Urinary bladder (tissue), 4 donors: ENCODE data around the gene CEP85L. TPM values are rescaled to one million over a fixed set of nuclear protein-coding genes. Genes with fewer than 3 reads are reported as not detected.

ENCODE experiments used
- DNase-seq: peaks from one replicate; pipeline ENCODE4 v3.0.0-alpha.2; 2015; ENCODE audit errors: extremely low spot score
- H3K27ac ChIP-seq: one replicate; pipeline ENCODE4 v1.5.1; 2013; ENCODE audit warnings: low read depth, mild to moderate bottlenecking, moderate library complexity
- H3K36me3 ChIP-seq: one replicate; pipeline ENCODE4 v1.6.1; 2013; ENCODE audit warnings: mild to moderate bottlenecking, moderate library complexity; ENCODE audit not compliant: insufficient read depth
- H3K4me1 ChIP-seq: one replicate; pipeline ENCODE4 v1.6.1; 2013; ENCODE audit warnings: mild to moderate bottlenecking, moderate library complexity; ENCODE audit not compliant: insufficient read depth
- H3K4me3 ChIP-seq: one replicate; pipeline ENCODE4 v1.5.1; 2013; ENCODE audit warnings: low read depth, low read length
- WGBS: extraction: QIAGEN DNeasy Blood & Tissue Kit; methylation state at CpG from one replicate; pipeline ENCODE4 v1.1.7; 2013; 5-methylcytosine and 5-hydroxymethylcytosine counted together
- polyA plus RNA-seq: library from polyadenylated mRNA; stranded (reverse); fragments of 200-250 nt; gene quantifications from one replicate; pipeline ENCODE4 v1.2.3, GENCODE V29; 2013
- total RNA-seq: library from RNA; depleted of rRNA; stranded (reverse); fragments of >200 nt; gene quantifications from one replicate; pipeline ENCODE4 v1.2.3, GENCODE V29; 2014
- donor health status: healthy with polysubstance abuse.
- donor health status: healthy.

Gene CEP85L
- total and polyA plus RNA-seq, 2 donors, result 7.8 to 73.4 TPM

DNA sequence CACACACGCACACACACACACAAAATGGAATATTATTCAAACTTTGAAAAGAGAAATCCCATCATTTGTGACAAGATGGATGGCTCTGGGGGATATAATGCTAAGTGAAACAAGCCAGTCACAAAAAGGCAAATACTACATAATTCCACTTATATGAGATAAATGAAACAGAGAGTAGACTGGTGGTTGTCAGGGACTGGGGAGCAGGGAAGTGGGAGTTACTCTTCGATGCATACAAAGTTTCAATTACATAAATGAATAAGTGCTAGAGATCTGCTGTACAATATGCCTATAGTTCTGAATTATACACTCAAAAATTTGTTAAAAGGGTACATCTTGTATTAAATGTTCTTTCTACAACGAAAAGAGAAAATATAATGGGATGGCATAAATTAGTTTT, 161.4 kb downstream of the CEP85L start:
- Histone ChIP-seq H3K27ac (no peak overlapping the region), H3K4me3 (no peak overlapping the region), H3K4me1 (no peaks in the 10 kb centered on the region), H3K36me3 (peaks cover 4% of the 10 kb centered on the region)
- DNase-seq, result no peak
- 94% methylated on average over 3 of the region's 3 CpGs for WGBS

DNA sequence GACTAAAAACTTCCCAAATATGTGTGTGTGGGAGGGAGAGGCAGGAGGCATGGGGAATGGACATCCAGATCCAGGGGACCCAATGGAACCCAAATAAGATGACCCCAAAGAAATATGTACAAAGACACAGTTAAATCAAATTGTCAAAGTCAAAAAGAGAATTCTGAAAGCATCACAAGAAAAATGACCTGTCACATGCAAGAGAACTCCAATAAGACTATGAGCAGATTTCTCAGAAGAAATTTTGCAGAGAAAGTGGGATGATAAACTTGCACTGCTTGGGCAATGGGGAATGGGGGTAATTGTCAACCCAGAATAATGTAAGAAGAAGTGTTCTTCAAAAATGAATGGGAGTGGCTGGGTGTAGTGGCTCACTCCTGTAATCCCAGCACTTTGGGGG, 162.8 kb downstream of the CEP85L start:
- Histone ChIP-seq H3K4me3 (no peak overlapping the region), H3K4me1 (no peaks in the 10 kb centered on the region), H3K36me3 (peaks cover 4% of the 10 kb centered on the region), H3K27ac (no peak overlapping the region)
- DNase-seq, result no peak

DNA sequence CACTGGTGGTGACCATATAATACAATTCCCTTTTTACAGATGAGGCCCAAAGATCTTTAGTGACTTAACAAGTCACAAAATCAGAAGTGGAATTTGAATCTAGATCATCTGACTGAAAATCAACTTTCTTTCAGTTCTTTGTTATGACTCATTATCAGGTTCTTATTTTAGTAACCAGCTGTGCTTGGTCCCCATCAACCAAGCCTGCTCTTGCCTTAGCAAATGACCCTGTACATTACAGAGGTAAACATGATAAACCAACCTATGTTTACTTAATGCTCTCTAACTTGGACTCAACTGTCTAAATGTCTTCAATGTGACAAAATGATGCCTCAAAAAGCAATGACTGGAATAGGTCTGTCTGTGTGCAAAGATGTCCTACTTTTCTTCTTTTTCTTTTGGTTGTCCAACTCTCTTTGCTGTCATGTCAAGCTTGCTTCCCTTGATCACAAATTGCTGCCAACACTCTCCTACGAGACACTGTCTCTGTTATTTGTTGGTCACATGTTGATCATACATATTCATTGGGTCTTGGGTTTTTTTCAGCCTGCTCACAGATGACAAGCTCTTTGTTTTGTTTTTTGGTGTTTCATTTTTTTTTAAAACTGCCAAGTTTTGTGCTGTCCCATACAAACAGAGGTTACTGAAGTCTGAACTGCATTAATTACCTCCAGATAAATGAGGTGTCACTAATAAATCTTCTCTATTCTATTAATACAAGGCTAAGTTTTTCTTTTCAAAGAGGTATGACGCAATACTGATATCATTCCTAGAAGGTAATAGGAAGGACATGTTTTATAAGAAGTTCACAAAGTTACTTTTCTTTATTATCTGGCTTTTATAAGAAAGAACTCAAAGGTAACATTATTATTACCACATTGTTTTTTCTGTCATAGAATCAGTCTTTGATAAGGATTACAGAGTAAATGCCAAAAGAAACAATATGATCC, 165.5 kb downstream of the CEP85L start:
- Histone ChIP-seq H3K27ac (no peak overlapping the region), H3K4me3 (no peak overlapping the region), H3K36me3 (peaks cover 4% of the 10 kb centered on the region), H3K4me1 (no peaks in the 10 kb centered on the region)
- DNase-seq, result no peak
- 92% methylated on average over 2 of the region's 2 CpGs for WGBS

DNA sequence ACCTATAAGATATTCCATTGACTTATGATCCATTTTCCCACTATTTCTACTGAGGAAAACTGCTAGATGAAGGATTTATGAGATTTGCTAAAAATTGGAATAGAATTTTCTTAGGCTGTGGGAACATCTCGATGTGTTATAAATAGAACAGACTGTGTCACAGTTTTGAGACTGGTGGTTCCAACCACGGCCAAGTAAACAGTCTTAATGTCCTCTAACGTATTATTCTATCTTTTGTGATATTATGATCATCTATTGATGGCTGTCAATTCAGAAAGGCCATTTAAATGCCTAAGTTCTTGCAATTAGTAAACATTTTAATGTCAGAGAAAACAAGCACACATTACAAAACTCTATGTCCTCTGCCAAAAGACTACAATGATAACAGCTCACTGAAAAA, 174.8 kb downstream of the CEP85L start:
- H3K27ac ChIP-seq, result no peak overlapping the region
- H3K4me1 ChIP-seq, result no peaks in the 10 kb centered on the region
- WGBS, result 71% methylated on average over 3 of the region's 3 CpGs

DNA sequence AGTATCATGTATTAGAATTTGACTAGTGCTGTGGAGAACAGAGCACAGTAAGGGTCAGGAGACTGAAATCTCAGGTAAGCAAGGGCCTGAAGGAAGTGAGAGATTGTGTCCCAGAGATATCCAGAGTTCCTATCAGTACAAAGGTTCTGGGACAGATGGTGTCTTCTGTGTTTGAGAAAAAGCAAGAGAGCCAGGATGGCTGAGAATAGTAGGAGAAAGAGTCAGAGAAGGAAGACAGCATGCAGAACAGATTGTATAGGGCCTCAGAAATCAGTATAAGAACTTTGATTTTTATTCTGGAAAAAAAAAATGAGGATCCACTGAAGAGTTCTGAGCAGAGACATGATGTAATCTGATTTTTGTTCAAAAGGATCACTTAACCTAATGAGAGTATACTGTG, 178.1 kb downstream of the CEP85L start:
- no peak overlapping the region for H3K27ac ChIP-seq

More for the DNA sequence above, 174.8 kb downstream of the CEP85L start:
- Histone ChIP-seq H3K36me3 (peaks cover 2% of the 10 kb centered on the region), H3K4me3 (no peak overlapping the region)
- DNase-seq, result no peak

DNA sequence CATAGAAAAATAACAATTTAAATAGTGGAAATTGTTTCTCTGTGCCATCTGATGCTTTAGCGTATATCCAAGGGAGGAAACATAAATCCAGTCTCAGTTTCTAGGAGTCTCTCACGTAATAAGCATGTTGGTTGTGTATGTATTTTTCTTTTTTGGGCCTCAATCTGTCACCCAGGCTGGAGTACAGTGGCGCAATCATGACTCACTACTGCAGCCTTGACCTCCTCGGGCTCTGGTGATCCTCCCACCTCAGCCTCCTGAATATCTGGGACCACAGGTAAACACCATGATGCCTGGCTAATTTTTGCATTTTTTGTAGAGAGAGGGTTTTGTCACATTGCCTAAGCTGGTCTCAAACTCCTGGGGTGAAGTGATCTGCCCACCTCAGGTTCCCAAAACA, 181.9 kb downstream of the CEP85L start:
- Histone ChIP-seq H3K4me3 (no peak overlapping the region), H3K27ac (no peak overlapping the region), H3K36me3 (peaks cover 4% of the 10 kb centered on the region), H3K4me1 (no peaks in the 10 kb centered on the region)
- no peak for DNase-seq
- 97% methylated on average over 4 of the region's 4 CpGs for WGBS

More for the DNA sequence above, 178.1 kb downstream of the CEP85L start:
- no peak for DNase-seq
- Histone ChIP-seq H3K4me3 (no peak overlapping the region), H3K36me3 (peaks cover 2% of the 10 kb centered on the region), H3K4me1 (no peaks in the 10 kb centered on the region)

DNA sequence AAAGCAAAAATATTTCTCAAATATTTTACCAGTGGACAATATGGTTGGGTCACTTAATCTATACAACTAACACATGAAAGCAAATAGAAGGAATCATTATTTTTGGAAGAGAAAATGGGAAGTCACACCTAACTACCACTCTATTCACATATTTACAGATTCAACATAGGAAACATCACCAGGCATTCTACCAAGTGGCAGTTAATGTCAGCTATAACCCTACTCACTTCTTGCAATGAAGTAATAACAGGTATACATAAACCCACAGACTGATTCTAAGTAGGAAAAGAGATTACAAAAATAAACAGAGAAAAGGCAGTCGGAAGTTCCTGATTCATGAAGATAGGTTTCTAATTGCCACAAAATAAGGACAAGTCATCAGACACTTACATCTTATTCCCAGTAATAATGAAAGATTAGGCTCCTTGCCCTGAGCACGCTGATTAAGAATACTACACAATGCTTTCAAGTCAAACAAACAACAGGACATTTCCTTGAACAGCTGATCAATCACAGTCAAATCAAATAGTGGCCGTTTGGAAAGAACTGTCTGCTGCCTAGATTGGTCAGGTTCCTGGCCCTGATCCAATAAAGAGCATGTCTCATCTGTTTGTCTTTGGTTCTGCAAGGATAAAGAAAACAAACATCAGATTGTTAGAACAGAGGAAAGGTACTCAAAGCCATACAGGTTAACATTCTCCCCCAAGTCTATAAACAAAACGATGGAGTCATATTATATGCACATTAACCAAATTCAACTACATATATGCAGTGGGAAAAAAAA, 182.5 kb downstream of the CEP85L start:
- H3K4me1 ChIP-seq, result no peaks in the 10 kb centered on the region
- no peak overlapping the region for H3K4me3 ChIP-seq
- H3K36me3 ChIP-seq, result peaks cover 4% of the 10 kb centered on the region
- no peak overlapping the region for H3K27ac ChIP-seq
- no peak for DNase-seq
- 57% methylated on average over 4 of the region's 4 CpGs for WGBS

DNA sequence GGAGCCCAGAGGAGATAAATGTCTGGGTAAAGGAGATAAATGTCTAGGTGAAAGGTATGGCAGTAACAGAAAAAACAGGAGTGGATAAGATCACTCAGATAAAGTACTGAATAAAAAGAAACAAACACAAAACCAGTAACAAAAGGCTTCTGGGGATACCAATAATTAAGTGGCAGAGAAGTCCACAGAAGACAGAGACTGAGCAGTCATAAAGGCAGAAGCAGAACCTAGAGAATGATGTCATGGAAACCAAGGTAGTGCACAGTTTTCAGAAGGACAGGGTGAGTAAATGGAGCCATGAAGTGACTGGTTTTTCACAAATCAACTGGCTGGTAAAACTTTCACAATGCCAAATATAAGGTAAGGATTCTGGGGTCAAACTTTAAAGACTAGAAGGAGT, 184.2 kb downstream of the CEP85L start:
- H3K27ac ChIP-seq, result no peak overlapping the region
- H3K4me3 ChIP-seq, result no peak overlapping the region
- H3K4me1 ChIP-seq, result no peaks in the 10 kb centered on the region
- H3K36me3 ChIP-seq, result peaks cover 2% of the 10 kb centered on the region
- no peak for DNase-seq

DNA sequence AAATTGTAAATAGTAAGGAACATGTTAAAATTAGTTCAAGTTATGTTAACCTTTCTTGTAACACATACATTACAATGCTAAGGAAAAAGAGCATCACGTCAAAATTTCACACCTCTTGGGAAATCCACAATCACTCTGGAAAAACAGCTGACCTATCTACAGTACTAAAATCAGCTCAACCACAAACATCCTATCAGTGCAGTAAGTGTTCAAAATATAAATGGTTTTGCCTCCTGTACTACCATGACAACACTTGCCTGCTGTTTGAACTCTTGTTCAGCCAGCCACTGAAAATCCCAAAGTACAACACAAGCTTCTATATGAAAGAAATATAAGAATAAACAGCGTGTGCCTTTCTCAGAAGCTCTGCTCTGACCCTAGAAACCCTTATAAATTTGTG, 186.8 kb downstream of the CEP85L start:
- DNase-seq, result no peak
- Histone ChIP-seq H3K27ac (no peak overlapping the region), H3K36me3 (peaks cover 2% of the 10 kb centered on the region), H3K4me1 (no peaks in the 10 kb centered on the region), H3K4me3 (no peak overlapping the region)
- 97% methylated on average over 2 of the region's 2 CpGs for WGBS

DNA sequence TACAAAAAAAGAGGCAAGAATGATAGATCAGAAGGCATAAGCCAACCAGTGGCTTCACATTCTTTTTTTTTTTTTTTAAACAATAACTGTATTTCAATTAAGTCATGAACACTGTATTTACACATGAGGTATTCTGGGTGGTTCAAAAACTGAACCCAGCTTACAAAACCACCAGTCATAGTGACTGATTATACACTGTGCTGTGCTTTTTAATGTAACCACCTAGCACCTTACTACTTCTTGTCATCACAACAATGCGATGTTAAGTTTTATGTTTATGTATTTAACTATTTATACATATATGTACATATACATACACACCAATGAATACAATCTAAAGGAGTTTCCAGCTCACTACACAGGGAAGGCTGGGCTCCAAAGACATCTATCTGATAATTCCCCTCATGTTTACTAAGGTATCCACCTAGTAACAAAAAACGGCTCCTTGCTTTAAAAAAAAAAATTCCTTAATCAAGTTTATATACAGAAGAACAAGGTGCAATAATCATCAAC, 190.4 kb downstream of the CEP85L start:
- no peak for DNase-seq
- H3K36me3 ChIP-seq, result no peaks in the 10 kb centered on the region
- no peak overlapping the region for H3K27ac ChIP-seq
- no peak overlapping the region for H3K4me3 ChIP-seq
- no peaks in the 10 kb centered on the region for H3K4me1 ChIP-seq
- 84% methylated on average over 2 of the region's 2 CpGs for WGBS

DNA sequence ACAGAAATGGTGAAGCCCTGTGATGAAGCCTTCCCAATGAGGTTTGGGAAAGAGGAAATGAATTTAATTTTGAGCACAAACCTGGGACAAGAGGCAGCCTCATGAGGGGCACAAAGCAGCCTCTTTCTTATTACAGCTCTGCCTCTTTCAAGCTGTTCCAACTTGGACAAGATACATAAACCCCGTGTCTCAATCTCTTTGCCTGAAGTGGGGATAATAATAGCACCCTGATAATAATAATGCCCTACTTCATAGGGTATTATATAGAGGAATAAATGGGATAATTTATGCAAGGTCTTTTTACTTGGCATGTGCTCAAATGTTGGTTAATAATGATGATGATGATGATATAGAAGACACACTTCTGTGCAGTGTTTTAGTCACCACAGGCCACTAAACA, 194.4 kb downstream of the CEP85L start:
- Histone ChIP-seq H3K4me1 (no peaks in the 10 kb centered on the region), H3K27ac (no peak overlapping the region), H3K4me3 (no peak overlapping the region), H3K36me3 (no peaks in the 10 kb centered on the region)
- 52% methylated on average over 1 of the region's 1 CpG for WGBS
- no peak for DNase-seq

DNA sequence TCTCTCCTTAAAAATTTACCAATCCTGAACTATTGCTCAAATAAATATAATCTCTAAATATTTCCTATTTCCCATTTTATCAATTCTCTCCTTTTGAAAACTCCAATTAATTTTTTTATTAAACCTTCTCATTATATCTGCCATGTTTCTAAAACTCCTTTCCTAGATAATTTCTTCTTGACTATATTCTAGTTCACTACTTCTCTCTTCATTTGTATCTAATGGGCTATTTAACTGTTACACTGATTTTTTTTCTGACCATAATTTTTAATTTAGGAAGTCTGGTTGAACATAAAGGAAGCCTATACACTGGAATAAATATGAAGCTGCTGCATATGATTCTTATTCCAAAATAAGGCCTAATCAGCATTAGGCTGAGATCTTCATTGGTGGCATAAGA, 199.6 kb downstream of the CEP85L start:
- no peak for DNase-seq
- Histone ChIP-seq H3K4me3 (no peak overlapping the region), H3K4me1 (no peaks in the 10 kb centered on the region), H3K36me3 (no peaks in the 10 kb centered on the region), H3K27ac (no peak overlapping the region)

DNA sequence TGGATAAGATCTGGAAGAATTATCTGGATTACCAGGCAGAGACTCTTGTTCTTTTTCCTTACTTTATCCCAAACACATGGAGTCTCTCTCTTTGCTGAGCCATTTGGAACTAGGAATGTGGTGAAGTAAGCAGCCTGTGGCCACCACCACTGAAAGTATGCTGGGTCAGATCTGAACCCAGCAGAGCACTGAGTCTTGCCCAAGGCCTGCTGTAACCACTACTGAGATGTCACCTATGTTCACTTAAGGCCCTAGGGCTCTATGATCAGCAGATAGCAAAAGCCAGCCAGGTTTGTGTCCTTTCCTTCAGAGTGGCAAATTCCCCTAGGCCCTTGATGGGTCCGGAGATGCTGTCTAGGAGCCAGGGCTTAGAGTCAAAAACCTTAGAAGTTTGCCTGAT, 206.6 kb downstream of the CEP85L start:
- no peak for DNase-seq
- no peak overlapping the region for H3K4me3 ChIP-seq
- WGBS, result 93% methylated on average over 1 of the region's 1 CpG

DNA sequence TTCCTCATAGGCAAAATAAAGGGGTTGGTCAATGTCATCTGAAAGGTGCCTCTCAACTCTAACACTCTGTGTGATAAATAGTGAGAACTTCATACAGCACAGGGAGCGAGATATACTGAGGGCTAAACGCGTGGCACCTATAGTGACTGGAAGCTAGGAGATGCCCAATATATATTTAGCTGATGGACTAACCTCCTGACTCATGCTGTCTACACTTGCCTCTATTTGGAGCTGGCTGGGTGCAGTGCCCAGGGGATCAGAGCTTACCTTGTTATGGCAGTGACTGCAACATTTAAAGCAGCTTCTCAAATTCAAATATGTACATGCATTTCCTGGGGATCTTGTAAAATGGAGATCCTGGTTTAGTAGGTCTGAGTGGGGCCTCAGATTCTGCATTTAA, 214.9 kb downstream of the CEP85L start:
- no peak overlapping the region for H3K27ac ChIP-seq
- DNase-seq, result no peak
- WGBS, result 63% methylated on average over 3 of the region's 3 CpGs

More for the DNA sequence above, 206.6 kb downstream of the CEP85L start:
- Histone ChIP-seq H3K36me3 (no peaks in the 10 kb centered on the region), H3K27ac (no peak overlapping the region), H3K4me1 (no peaks in the 10 kb centered on the region)

More for the DNA sequence above, 214.9 kb downstream of the CEP85L start:
- no peaks in the 10 kb centered on the region for H3K4me1 ChIP-seq
- H3K4me3 ChIP-seq, result no peak overlapping the region
- H3K36me3 ChIP-seq, result no peaks in the 10 kb centered on the region
